Endothelial cell of umbilical vein (primary cell): ENCODE data around the gene COL5A1. TPM values are rescaled to one million over a fixed set of nuclear protein-coding genes. Genes with fewer than 3 reads are reported as not detected.

Source experiments
- BruUV-seq: library from RNA; stranded (reverse); fragments of 400-500 nt; replicated peaks from 2 replicates; lab custom pipeline; 2021; lab: Mats Ljungman, UMichigan
- CTCF ChIA-PET: fragments of 300-600, 350-600 bp; sonication (Branson Sonifier 250); formaldehyde crosslinking; loops from one replicate; lab custom pipeline; 2021; ENCODE audit warnings: antibody characterized with exemption, inconsistent platforms; lab: Charles Lee
- POLR2A ChIA-PET: fragments of 300-600, 350-600 bp; sonication (Branson Sonifier 250); formaldehyde crosslinking; loops from one replicate; lab custom pipeline; 2021; ENCODE audit warnings: antibody characterized with exemption, inconsistent platforms; lab: Charles Lee
- DNase-seq: peaks from one replicate; pipeline ENCODE4 v3.0.0-alpha.2; 2011; ENCODE audit warnings: low read depth, low spot score
- FAIRE-seq: peaks from 2 replicates; lab custom pipeline; 2011; peaks lifted over from hg19 to GRCh38; lab: Jason Lieb, UNC
- H2AFZ ChIP-seq: 2 replicates; pipeline ENCODE4 v1.6.0; 2012; ENCODE audit warnings: low read depth, low read length, control low read depth, inconsistent platforms
- H3K27ac ChIP-seq: 2 replicates; pipeline ENCODE4 v1.5.1; 2011; ENCODE audit warnings: low read depth, mild to moderate bottlenecking, control low read depth, low read length, moderate library complexity; ENCODE audit not compliant: insufficient read depth
- H3K27me3 ChIP-seq, 2 experiments: 2 replicates each; pipeline versions ENCODE4 v1.6.0 to v1.6.1; 2011; ENCODE audit warnings: low read length in 2 of 2, mixed read lengths in 1 of 2; ENCODE audit not compliant: control insufficient read depth in 2 of 2, insufficient read depth in 2 of 2
- H3K36me3 ChIP-seq, 2 experiments: 2 replicates in 1 of 2; 3 replicates in 1 of 2; pipeline ENCODE4 v1.5.1; 2011; ENCODE audit warnings: low read length in 2 of 2, mild to moderate bottlenecking in 1 of 2, moderate library complexity in 1 of 2; ENCODE audit not compliant: control insufficient read depth in 2 of 2, insufficient read depth in 2 of 2; ENCODE audit errors: extremely low read depth in 1 of 2
- H3K4me1 ChIP-seq: 3 replicates; pipeline ENCODE4 v1.5.1; 2011; ENCODE audit warnings: mild to moderate bottlenecking, low read length; ENCODE audit not compliant: control insufficient read depth, insufficient read depth; ENCODE audit errors: extremely low read depth
- H3K4me2 ChIP-seq: 2 replicates; pipeline ENCODE4 v1.6.1; 2011; ENCODE audit warnings: low read length, control low read depth, mixed read lengths; ENCODE audit not compliant: insufficient read depth
- H3K4me3 ChIP-seq, 3 experiments: fragments of 200-600 bp in 1 of 3; sonication (generic), shearing (Covaris generic) in 1 of 3; replicated peaks in 1 of 3; 2 replicates each; pipeline ENCODE4 v1.5.1; 2011 to 2016; ENCODE audit warnings: control low read depth in 3 of 3, low read length in 3 of 3, mild to moderate bottlenecking in 2 of 3, inconsistent platforms in 1 of 3, low read depth in 1 of 3, moderate library complexity in 1 of 3; ENCODE audit not compliant: insufficient read depth in 1 of 3
- H3K79me2 ChIP-seq: 2 replicates; pipeline ENCODE4 v1.6.0; 2012; ENCODE audit warnings: low read length, inconsistent platforms; ENCODE audit not compliant: control insufficient read depth, insufficient read depth
- H3K9ac ChIP-seq: replicated peaks from 2 replicates; pipeline ENCODE3; 2011; ENCODE audit warnings: low read length, control low read depth; ENCODE audit not compliant: insufficient read depth; ENCODE audit errors: extremely low read depth
- H3K9me1 ChIP-seq: replicated peaks from 3 replicates; pipeline ENCODE4 v1.6.0; 2011; ENCODE audit warnings: mild to moderate bottlenecking, low read length; ENCODE audit not compliant: control insufficient read depth, insufficient read depth; ENCODE audit errors: extremely low read depth
- H3K9me3 ChIP-seq: replicated peaks from 2 replicates; pipeline ENCODE4 v1.5.1; 2012; ENCODE audit warnings: low read length, inconsistent platforms; ENCODE audit not compliant: control insufficient read depth, insufficient read depth
- H4K20me1 ChIP-seq: replicated peaks from 2 replicates; pipeline ENCODE3; 2011; ENCODE audit warnings: mild to moderate bottlenecking, low read length; ENCODE audit not compliant: control insufficient read depth, insufficient read depth; ENCODE audit errors: extremely low read depth
- CTCF ChIP-seq, 2 donors: IDR thresholded peaks; 1 replicate in 1 of 2; 2 replicates in 1 of 2; pipeline ENCODE4 v1.5.1; 2011; ENCODE audit warnings: low read length in 2 of 2, mild to moderate bottlenecking in 2 of 2, moderate library complexity in 2 of 2, control low read depth in 1 of 2, inconsistent platforms in 1 of 2, low read depth in 1 of 2; ENCODE audit not compliant: insufficient read depth in 1 of 2; ENCODE audit errors: extremely low read depth in 1 of 2
- EZH2 ChIP-seq: IDR thresholded peaks from 2 replicates; pipeline ENCODE4 v1.6.1; 2012; ENCODE audit warnings: borderline replicate concordance, low read depth, mild to moderate bottlenecking, moderate library complexity, low read length, inconsistent platforms; ENCODE audit not compliant: severe bottlenecking
- FOS ChIP-seq: IDR thresholded peaks from 2 replicates; pipeline ENCODE4 v1.6.1; 2011; ENCODE audit warnings: mild to moderate bottlenecking, low read length, moderate library complexity, borderline replicate concordance; ENCODE audit not compliant: insufficient read depth
- GATA2 ChIP-seq: IDR thresholded peaks from 2 replicates; pipeline ENCODE4 v1.7.0; 2011; ENCODE audit warnings: low read depth, mild to moderate bottlenecking, moderate library complexity, mixed read lengths, low read length; ENCODE audit not compliant: insufficient read length, insufficient read depth
- JUN ChIP-seq: IDR thresholded peaks from 2 replicates; pipeline ENCODE4 v1.6.1; 2011; ENCODE audit warnings: borderline replicate concordance, low read depth; ENCODE audit not compliant: insufficient read length, insufficient read depth
- MAX ChIP-seq: IDR thresholded peaks from 2 replicates; pipeline ENCODE4 v1.6.1; 2011; ENCODE audit not compliant: insufficient read depth, insufficient read length
- MYC ChIP-seq: IDR thresholded peaks from one replicate; pipeline ENCODE4 v1.6.1; 2011; ENCODE audit warnings: mild to moderate bottlenecking, low read depth, low read length
- POLR2A ChIP-seq: IDR thresholded peaks from 2 replicates; pipeline ENCODE4 v1.6.1; 2012; ENCODE audit warnings: low read depth, mild to moderate bottlenecking, control low read depth, low read length
- POLR2AphosphoS5 ChIP-seq: IDR thresholded peaks from 2 replicates; pipeline ENCODE4 v1.6.1; 2012; ENCODE audit warnings: low read depth, mild to moderate bottlenecking, control low read depth, low read length, moderate library complexity; ENCODE audit not compliant: insufficient read depth
- dilution Hi-C: fragments of 300-500 bp; cut with MboI; formaldehyde crosslinking; loops from one replicate; pipeline ENCODE4 v1.15.0; 2019; ENCODE audit warnings: low sequenced_read_pairs; ENCODE audit not compliant: extremely low pct_ligation_motif_present
- intact Hi-C: fragments of 100-400 bp; cut with micrococcal nuclease; formaldehyde crosslinking; loops from one replicate; pipeline ENCODE4 v1.10.0; 2022
- polyA plus RNA-seq, 4 experiments: library from polyadenylated mRNA; depleted of rRNA in 3 of 4; stranded (reverse) in 3 of 4; unstranded in 1 of 4; fragments of >200 nt; gene quantifications; 2 replicates each; pipeline versions ENCODE4 v1.2.1 to v1.2.3, GENCODE V29; 2011 to 2012; ENCODE audit warnings: missing spikeins in 1 of 4
- total RNA-seq: library from RNA; stranded (reverse); gene quantifications from 2 replicates; pipeline ENCODE4 v1.2.3, GENCODE V29; 2021

Gene COL5A1
- total and polyA plus RNA-seq, 2 donors (not counting 3 experiments of a cell fraction or from before 2014, with no cell fraction given), result 97.4 to 175 TPM

- Histone ChIP-seq H3K4me1 (no peaks in the 10 kb centered on the region), H3K9ac (no peak overlapping the region), H3K4me2 (no peak overlapping the region), H3K9me3 (no peaks in the 10 kb centered on the region), H3K27ac (no peak overlapping the region), H4K20me1 (no peaks in the 10 kb centered on the region), H3K36me3 (peaks cover 6 to 44% of the 10 kb centered on the region in 2 experiments), H3K79me2 (no peaks in the 10 kb centered on the region), H3K27me3 (no peaks in the 10 kb centered on the region), H3K9me1 (no peaks in the 10 kb centered on the region), H2AFZ (no peak overlapping the region), H3K4me3 (no peak overlapping the region)
- intact Hi-C loops (no loop called here), dilution Hi-C loops (no loop called here)
- POLR2A ChIA-PET, result no interaction called here
- FAIRE-seq (no peak), DNase-seq (no peak)
- CTCF ChIA-PET, result interaction anchor here (1.3 kb wide), 1 partner anchor 295 kb away, joined by 6 read pairs; no protein-coding TSS in a partner anchor
- TF ChIP-seq POLR2AphosphoS5, result no peak
- TF ChIP-seq EZH2, result no peak
- TF ChIP-seq POLR2A, result no peak
- TF ChIP-seq JUN, result no peak
- TF ChIP-seq MAX, result no peak
- no peak for TF ChIP-seq CTCF (IDR thresholded peaks at IDR 0.05; ENCODE audit: extremely low read depth in 1 of 2, insufficient read depth in 1 of 2, low read depth in 1 of 2, low read length in 2 of 2)
- no peak for TF ChIP-seq MYC
- TF ChIP-seq GATA2, result no peak
- TF ChIP-seq FOS, result no peak
- BruUV-seq, result no TSS peak
Observed at GRCh38 chr9:134744385-134745295, 103.0 kb downstream of the COL5A1 start.
